HepG2 (cell line): ENCODE data around the gene CBX2. TPM values are rescaled to one million over a fixed set of nuclear protein-coding genes. Genes with fewer than 3 reads are reported as not detected.
A peak's percentile ranks its signal among the peaks of the same experiment; 100 is the strongest.

ENCODE experiments used
- FOXC1 ChIP-seq: sonication (generic); formaldehyde crosslinking; IDR thresholded peaks from 2 replicates; pipeline ENCODE4 v1.8.0; 2022; ENCODE audit warnings: mild to moderate bottlenecking, missing genetic modification reagents, borderline replicate concordance
- NFE2L2 ChIP-seq: fragments of 150-350 bp; IDR thresholded peaks from 2 replicates; pipeline ENCODE4 v1.6.1; 2014; ENCODE audit warnings: low read length
- POLR2A ChIP-seq, 2 experiments: IDR thresholded peaks; 2 replicates each; pipeline ENCODE4 v1.6.1; 2011; ENCODE audit warnings: low read depth in 2 of 2, low read length in 2 of 2, mild to moderate bottlenecking in 1 of 2, moderate library complexity in 1 of 2; ENCODE audit not compliant: insufficient read depth in 1 of 2
- WIZ ChIP-seq: sonication (generic); formaldehyde crosslinking; IDR thresholded peaks from 2 replicates; pipeline ENCODE4 v1.5.1; 2020; ENCODE audit warnings: mild to moderate bottlenecking, missing genetic modification reagents
- ZNF335 ChIP-seq: sonication (generic); formaldehyde crosslinking; IDR thresholded peaks from 2 replicates; pipeline ENCODE4 v1.4.0; 2020; ENCODE audit warnings: missing genetic modification reagents
- ZNF33B ChIP-seq: sonication (generic); formaldehyde crosslinking; IDR thresholded peaks from 2 replicates; pipeline ENCODE4 v1.5.1; 2020; ENCODE audit warnings: mild to moderate bottlenecking, missing genetic modification reagents
- ZNF460 ChIP-seq: sonication (generic); formaldehyde crosslinking; IDR thresholded peaks from 2 replicates; pipeline ENCODE4 v1.5.1; 2020; ENCODE audit warnings: missing genetic modification reagents, mild to moderate bottlenecking, borderline replicate concordance
- ZNF703 ChIP-seq: sonication (generic); formaldehyde crosslinking; IDR thresholded peaks from 2 replicates; pipeline ENCODE4 v1.5.1; 2020; ENCODE audit warnings: missing genetic modification reagents, mild to moderate bottlenecking, moderate library complexity, borderline replicate concordance
- ZNF776 ChIP-seq: sonication (generic); formaldehyde crosslinking; IDR thresholded peaks from 2 replicates; pipeline ENCODE4 v1.4.0; 2020; ENCODE audit warnings: mild to moderate bottlenecking, missing genetic modification reagents
- polyA plus RNA-seq, 8 experiments: library from polyadenylated mRNA; depleted of rRNA in 3 of 8; stranded (reverse) in 7 of 8; unstranded in 1 of 8; fragments of >200 nt; fragmentation: Illumina TruSeq in 4 of 8; extraction: Trizol in 4 of 8; gene quantifications; 2 replicates each; pipeline versions ENCODE4 v1.2.1 to v1.2.3, GENCODE V29; 2011 to 2016; ENCODE audit warnings: low read depth in 4 of 8, missing spikeins in 1 of 8, mixed read lengths in 1 of 8; ENCODE audit not compliant: insufficient read depth in 1 of 8
- total RNA-seq, 5 experiments: library from RNA; depleted of rRNA; stranded (reverse); fragments of >200 nt; fragmentation: Illumina TruSeq; extraction: Trizol; gene quantifications; 2 replicates each; pipeline ENCODE4 v1.2.3, GENCODE V29; 2016; ENCODE audit warnings: low read depth in 1 of 5
- TF ChIP-seq, protein P1 (sequence below): sonication (generic); formaldehyde crosslinking; IDR thresholded peaks from 2 replicates; pipeline ENCODE4 v1.5.1; 2020; ENCODE audit warnings: mild to moderate bottlenecking, missing genetic modification reagents, moderate library complexity
- TF ChIP-seq, protein P2 (sequence below): sonication (generic); formaldehyde crosslinking; IDR thresholded peaks from 2 replicates; pipeline ENCODE4 v1.8.0; 2022; ENCODE audit warnings: missing genetic modification reagents, mild to moderate bottlenecking, moderate library complexity, borderline replicate concordance
- TF ChIP-seq, protein P3 (sequence below): sonication (generic); formaldehyde crosslinking; IDR thresholded peaks from 2 replicates; pipeline ENCODE4 v1.9.0; 2022; ENCODE audit warnings: missing genetic modification reagents, mild to moderate bottlenecking, borderline replicate concordance
- TF ChIP-seq, protein P4 (sequence below): IDR thresholded peaks from 2 replicates; pipeline ENCODE4 v1.6.1; 2016; ENCODE audit warnings: low read depth, missing genetic modification reagents, missing compliant biosample characterization
- TF ChIP-seq, protein P5 (sequence below): sonication (generic); formaldehyde crosslinking; IDR thresholded peaks from 2 replicates; pipeline ENCODE4 v1.5.0; 2020; ENCODE audit warnings: missing genetic modification reagents

CBX2 gene
- total and polyA plus RNA-seq, 2 of the 13 experiments (the other 11 are each of a cell fraction or from before 2014, with no cell fraction given): 14.5 to 31.1 TPM

DNA sequence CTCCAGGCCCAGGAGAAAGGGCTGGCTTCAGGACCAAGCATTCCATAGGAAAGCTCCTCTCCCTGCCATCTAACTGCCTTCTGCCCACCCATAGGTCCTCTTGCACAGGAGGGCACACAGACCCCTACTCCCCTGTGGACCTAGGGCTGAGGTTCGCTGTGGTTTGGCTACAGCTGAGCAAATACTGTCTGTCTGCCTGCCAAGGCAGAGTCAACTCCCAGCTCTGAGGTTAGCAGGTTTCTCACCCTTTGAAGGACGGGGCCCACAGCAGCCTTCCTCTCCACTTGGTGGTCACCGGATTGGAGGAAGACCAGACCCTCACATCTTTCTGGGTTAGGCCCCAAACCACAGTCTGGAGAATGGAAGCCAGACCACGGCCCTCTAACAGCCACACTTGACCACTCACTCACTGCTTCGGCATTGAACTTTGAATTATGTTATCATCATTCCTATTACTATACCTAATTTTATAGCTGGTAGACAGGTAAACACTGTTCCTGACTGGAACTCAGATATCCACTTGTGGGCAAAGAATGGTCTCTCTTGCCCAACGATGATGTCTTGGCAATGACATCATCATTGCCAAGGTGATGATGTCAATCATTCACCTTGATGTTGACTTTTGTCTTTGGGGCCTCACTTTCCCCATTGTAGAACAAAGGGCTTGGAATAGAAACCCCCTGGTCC lies 47.1 kb downstream of the CBX2 start (continued):
- TF ChIP-seq, protein P1, sequence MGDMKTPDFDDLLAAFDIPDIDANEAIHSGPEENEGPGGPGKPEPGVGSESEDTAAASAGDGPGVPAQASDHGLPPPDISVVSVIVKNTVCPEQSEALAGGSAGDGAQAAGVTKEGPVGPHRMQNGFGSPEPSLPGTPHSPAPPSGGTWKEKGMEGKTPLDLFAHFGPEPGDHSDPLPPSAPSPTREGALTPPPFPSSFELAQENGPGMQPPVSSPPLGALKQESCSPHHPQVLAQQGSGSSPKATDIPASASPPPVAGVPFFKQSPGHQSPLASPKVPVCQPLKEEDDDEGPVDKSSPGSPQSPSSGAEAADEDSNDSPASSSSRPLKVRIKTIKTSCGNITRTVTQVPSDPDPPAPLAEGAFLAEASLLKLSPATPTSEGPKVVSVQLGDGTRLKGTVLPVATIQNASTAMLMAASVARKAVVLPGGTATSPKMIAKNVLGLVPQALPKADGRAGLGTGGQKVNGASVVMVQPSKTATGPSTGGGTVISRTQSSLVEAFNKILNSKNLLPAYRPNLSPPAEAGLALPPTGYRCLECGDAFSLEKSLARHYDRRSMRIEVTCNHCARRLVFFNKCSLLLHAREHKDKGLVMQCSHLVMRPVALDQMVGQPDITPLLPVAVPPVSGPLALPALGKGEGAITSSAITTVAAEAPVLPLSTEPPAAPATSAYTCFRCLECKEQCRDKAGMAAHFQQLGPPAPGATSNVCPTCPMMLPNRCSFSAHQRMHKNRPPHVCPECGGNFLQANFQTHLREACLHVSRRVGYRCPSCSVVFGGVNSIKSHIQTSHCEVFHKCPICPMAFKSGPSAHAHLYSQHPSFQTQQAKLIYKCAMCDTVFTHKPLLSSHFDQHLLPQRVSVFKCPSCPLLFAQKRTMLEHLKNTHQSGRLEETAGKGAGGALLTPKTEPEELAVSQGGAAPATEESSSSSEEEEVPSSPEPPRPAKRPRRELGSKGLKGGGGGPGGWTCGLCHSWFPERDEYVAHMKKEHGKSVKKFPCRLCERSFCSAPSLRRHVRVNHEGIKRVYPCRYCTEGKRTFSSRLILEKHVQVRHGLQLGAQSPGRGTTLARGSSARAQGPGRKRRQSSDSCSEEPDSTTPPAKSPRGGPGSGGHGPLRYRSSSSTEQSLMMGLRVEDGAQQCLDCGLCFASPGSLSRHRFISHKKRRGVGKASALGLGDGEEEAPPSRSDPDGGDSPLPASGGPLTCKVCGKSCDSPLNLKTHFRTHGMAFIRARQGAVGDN (CRISPR knock-in tag): peak; percentile 59
- TF ChIP-seq, protein P2, sequence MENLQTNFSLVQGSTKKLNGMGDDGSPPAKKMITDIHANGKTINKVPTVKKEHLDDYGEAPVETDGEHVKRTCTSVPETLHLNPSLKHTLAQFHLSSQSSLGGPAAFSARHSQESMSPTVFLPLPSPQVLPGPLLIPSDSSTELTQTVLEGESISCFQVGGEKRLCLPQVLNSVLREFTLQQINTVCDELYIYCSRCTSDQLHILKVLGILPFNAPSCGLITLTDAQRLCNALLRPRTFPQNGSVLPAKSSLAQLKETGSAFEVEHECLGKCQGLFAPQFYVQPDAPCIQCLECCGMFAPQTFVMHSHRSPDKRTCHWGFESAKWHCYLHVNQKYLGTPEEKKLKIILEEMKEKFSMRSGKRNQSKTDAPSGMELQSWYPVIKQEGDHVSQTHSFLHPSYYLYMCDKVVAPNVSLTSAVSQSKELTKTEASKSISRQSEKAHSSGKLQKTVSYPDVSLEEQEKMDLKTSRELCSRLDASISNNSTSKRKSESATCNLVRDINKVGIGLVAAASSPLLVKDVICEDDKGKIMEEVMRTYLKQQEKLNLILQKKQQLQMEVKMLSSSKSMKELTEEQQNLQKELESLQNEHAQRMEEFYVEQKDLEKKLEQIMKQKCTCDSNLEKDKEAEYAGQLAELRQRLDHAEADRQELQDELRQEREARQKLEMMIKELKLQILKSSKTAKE (CRISPR knock-in tag): 0 out of 2 replicates have a peak, but pooled peaks have one; percentile 11
- no peak for TF ChIP-seq ZNF703 (CRISPR knock-in tag)
- TF ChIP-seq NFE2L2: no peak
- no peak for TF ChIP-seq POLR2A (IDR thresholded peaks at IDR 0.05; ENCODE audit: insufficient read depth in 1 of 2, low read depth in 2 of 2, low read length in 2 of 2)
- TF ChIP-seq ZNF460 (CRISPR knock-in tag): no peak
- TF ChIP-seq, protein P3, sequence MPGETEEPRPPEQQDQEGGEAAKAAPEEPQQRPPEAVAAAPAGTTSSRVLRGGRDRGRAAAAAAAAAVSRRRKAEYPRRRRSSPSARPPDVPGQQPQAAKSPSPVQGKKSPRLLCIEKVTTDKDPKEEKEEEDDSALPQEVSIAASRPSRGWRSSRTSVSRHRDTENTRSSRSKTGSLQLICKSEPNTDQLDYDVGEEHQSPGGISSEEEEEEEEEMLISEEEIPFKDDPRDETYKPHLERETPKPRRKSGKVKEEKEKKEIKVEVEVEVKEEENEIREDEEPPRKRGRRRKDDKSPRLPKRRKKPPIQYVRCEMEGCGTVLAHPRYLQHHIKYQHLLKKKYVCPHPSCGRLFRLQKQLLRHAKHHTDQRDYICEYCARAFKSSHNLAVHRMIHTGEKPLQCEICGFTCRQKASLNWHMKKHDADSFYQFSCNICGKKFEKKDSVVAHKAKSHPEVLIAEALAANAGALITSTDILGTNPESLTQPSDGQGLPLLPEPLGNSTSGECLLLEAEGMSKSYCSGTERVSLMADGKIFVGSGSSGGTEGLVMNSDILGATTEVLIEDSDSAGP (CRISPR knock-in tag): no peak
- 0 out of 2 replicates have a peak, but pooled peaks have one; percentile 25 for TF ChIP-seq FOXC1 (CRISPR knock-in tag)
- TF ChIP-seq ZNF776 (CRISPR knock-in tag): 0 out of 2 replicates have a peak, but pooled peaks have one; percentile 15
- no peak for TF ChIP-seq ZNF335 (CRISPR knock-in tag)
- TF ChIP-seq, protein P4, sequence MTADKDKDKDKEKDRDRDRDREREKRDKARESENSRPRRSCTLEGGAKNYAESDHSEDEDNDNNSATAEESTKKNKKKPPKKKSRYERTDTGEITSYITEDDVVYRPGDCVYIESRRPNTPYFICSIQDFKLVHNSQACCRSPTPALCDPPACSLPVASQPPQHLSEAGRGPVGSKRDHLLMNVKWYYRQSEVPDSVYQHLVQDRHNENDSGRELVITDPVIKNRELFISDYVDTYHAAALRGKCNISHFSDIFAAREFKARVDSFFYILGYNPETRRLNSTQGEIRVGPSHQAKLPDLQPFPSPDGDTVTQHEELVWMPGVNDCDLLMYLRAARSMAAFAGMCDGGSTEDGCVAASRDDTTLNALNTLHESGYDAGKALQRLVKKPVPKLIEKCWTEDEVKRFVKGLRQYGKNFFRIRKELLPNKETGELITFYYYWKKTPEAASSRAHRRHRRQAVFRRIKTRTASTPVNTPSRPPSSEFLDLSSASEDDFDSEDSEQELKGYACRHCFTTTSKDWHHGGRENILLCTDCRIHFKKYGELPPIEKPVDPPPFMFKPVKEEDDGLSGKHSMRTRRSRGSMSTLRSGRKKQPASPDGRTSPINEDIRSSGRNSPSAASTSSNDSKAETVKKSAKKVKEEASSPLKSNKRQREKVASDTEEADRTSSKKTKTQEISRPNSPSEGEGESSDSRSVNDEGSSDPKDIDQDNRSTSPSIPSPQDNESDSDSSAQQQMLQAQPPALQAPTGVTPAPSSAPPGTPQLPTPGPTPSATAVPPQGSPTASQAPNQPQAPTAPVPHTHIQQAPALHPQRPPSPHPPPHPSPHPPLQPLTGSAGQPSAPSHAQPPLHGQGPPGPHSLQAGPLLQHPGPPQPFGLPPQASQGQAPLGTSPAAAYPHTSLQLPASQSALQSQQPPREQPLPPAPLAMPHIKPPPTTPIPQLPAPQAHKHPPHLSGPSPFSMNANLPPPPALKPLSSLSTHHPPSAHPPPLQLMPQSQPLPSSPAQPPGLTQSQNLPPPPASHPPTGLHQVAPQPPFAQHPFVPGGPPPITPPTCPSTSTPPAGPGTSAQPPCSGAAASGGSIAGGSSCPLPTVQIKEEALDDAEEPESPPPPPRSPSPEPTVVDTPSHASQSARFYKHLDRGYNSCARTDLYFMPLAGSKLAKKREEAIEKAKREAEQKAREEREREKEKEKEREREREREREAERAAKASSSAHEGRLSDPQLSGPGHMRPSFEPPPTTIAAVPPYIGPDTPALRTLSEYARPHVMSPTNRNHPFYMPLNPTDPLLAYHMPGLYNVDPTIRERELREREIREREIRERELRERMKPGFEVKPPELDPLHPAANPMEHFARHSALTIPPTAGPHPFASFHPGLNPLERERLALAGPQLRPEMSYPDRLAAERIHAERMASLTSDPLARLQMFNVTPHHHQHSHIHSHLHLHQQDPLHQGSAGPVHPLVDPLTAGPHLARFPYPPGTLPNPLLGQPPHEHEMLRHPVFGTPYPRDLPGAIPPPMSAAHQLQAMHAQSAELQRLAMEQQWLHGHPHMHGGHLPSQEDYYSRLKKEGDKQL (CRISPR knock-in tag): no peak
- peak; percentile 24; the same call in 1 of the 2 replicates for TF ChIP-seq WIZ (CRISPR knock-in tag)
- TF ChIP-seq, protein P5, sequence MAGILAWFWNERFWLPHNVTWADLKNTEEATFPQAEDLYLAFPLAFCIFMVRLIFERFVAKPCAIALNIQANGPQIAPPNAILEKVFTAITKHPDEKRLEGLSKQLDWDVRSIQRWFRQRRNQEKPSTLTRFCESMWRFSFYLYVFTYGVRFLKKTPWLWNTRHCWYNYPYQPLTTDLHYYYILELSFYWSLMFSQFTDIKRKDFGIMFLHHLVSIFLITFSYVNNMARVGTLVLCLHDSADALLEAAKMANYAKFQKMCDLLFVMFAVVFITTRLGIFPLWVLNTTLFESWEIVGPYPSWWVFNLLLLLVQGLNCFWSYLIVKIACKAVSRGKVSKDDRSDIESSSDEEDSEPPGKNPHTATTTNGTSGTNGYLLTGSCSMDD (CRISPR knock-in tag): no peak
- TF ChIP-seq ZNF33B (CRISPR knock-in tag): no peak
